Body of pancreas (tissue), 4 donors: ENCODE measurements around the gene NUP210L. TPM values are rescaled to one million over a fixed set of nuclear protein-coding genes. Genes with fewer than 3 reads are reported as not detected.
"Not testable (repeated sequence)": the region's sequence is repeated elsewhere in the genome, so short reads cannot be mapped to it uniquely, and the experiment has no call there.

Source experiments
- ATAC-seq: fragments of 150-250 bp; one replicate; pipeline ENCODE4 v1.9.1; 2016
- DNase-seq, 4 donors: peaks; one replicate each; pipeline ENCODE4 v3.0.0-alpha.2; 2019
- H3K27ac ChIP-seq, 4 donors: fragments of 200-600 bp; sonication (generic); 1 replicate in 3 of 4; 2 replicates in 1 of 4; pipeline versions ENCODE4 v1.5.1 to v1.6.1; 2016 to 2019; ENCODE audit warnings: mild to moderate bottlenecking in 1 of 4, mixed read lengths in 1 of 4, moderate library complexity in 1 of 4
- H3K27me3 ChIP-seq, 2 donors: fragments of 200-600 bp; sonication (generic); one replicate each; pipeline ENCODE4 v1.6.0; 2016; ENCODE audit warnings: mild to moderate bottlenecking in 1 of 2
- H3K36me3 ChIP-seq, 2 donors: fragments of 200-600 bp; sonication (generic); replicated peaks in 1 of 2; 2 replicates each; pipeline ENCODE4 v1.5.1; 2016; ENCODE audit warnings: low read depth in 2 of 2; ENCODE audit not compliant: insufficient read depth in 1 of 2
- H3K4me1 ChIP-seq: fragments of 200-600 bp; sonication (generic); one replicate; pipeline ENCODE4 v1.6.0; 2016
- H3K4me3 ChIP-seq, 2 donors: fragments of 200-600 bp; sonication (generic); 1 replicate in 1 of 2; 2 replicates in 1 of 2; pipeline ENCODE4 v1.5.1; 2016 to 2019
- H3K9me3 ChIP-seq, 3 donors: fragments of 200-600 bp; sonication (generic); 1 replicate in 2 of 3; 2 replicates in 1 of 3; pipeline ENCODE4 v1.5.1; 2016
- CTCF ChIP-seq, 7 experiments: fragments of 450-650 bp in 4 of 7; fragments of 200-600 bp in 3 of 7; sonication (generic) in 3 of 7; IDR thresholded peaks; one replicate each; pipeline ENCODE4 v1.5.1; 2016 to 2019; ENCODE audit warnings: antibody characterized with exemption in 7 of 7
- POLR2A ChIP-seq, 3 donors: fragments of 450-650 bp; IDR thresholded peaks; one replicate each; pipeline ENCODE4 v1.6.1; 2016; ENCODE audit warnings: antibody characterized with exemption in 3 of 3, mild to moderate bottlenecking in 2 of 3
- WGBS, 2 donors: methylation state at CpG; one replicate each; pipeline ENCODE4 v1.1.5; 2017; 5-methylcytosine and 5-hydroxymethylcytosine counted together
- intact Hi-C: fragments of 100-400 bp; cut with DNase I; formaldehyde crosslinking; loops from one replicate; pipeline ENCODE4 v1.15.1; 2023
- total RNA-seq, 2 donors: library from RNA; depleted of rRNA; stranded (reverse); fragments of >200 nt; gene quantifications; one replicate each; pipeline ENCODE4 v1.1.0, GENCODE V29; 2016

NUP210L gene
- total RNA-seq, 2 donors from 2014 or later, result not detected

GRCh38 chr1:154019940-154020339 is 134.9 kb downstream of the NUP210L start:
- Histone ChIP-seq H3K27ac (no peak overlapping the region), H3K36me3 (no peaks in the 10 kb centered on the region), H3K27me3 (no peaks in the 10 kb centered on the region), H3K4me1 (no peaks in the 10 kb centered on the region), H3K4me3 (no peak overlapping the region), H3K9me3 (no peaks in the 10 kb centered on the region)
- TF ChIP-seq CTCF (IDR thresholded peaks at IDR 0.05) (no peak), POLR2A (IDR thresholded peaks at IDR 0.05) (no peak)
- ATAC-seq (no peak), DNase-seq (no peak)
- WGBS, 2 donors, result 54 to 56% methylated on average over 1 of the region's 1 CpG
- intact Hi-C loops, result no loop called here

- TF ChIP-seq CTCF (IDR thresholded peaks at IDR 0.05) (no peak), POLR2A (IDR thresholded peaks at IDR 0.05) (no peak)
- ATAC-seq, result no peak
- Histone ChIP-seq H3K9me3 (no peaks in the 10 kb centered on the region), H3K27me3 (no peaks in the 10 kb centered on the region), H3K36me3 (no peaks in the 10 kb centered on the region), H3K27ac (no peak overlapping the region), H3K4me1 (no peaks in the 10 kb centered on the region), H3K4me3 (no peak overlapping the region)
- whole genome bisulfite sequencing, 2 donors, result 63 to 66% methylated on average over 4 of the region's 4 CpGs
- DNase-seq, result no peak
- intact Hi-C loops, result no loop called here
These were observed 135.6 kb downstream of the NUP210L start for GRCh38 chr1:154019269-154019668.

- H3K4me3 ChIP-seq, result no peak overlapping the region
- no peaks in the 10 kb centered on the region for H3K27me3 ChIP-seq
- H3K4me1 ChIP-seq, result no peaks in the 10 kb centered on the region
- ATAC-seq (no peak), DNase-seq (no peak)
- no peak for TF ChIP-seq CTCF (IDR thresholded peaks at IDR 0.05)
- TF ChIP-seq POLR2A (IDR thresholded peaks at IDR 0.05), result no peak
- intact Hi-C loops, result no loop called here
- no peak overlapping the region for H3K27ac ChIP-seq
- no peaks in the 10 kb centered on the region for H3K9me3 ChIP-seq
- 64 to 71% methylated on average over 3 of the region's 3 CpGs for WGBS, 2 donors
- H3K36me3 ChIP-seq, result no peaks in the 10 kb centered on the region
These were observed 140.5 kb downstream of the NUP210L start for GRCh38 chr1:154014154-154014907.

- H3K27me3 ChIP-seq, H3K36me3 ChIP-seq, H3K4me3 ChIP-seq, H3K4me1 ChIP-seq, H3K9me3 ChIP-seq, ATAC-seq, intact Hi-C loops, H3K27ac ChIP-seq, DNase-seq: not testable (repeated sequence)
- 88 to 100% methylated on average over 5 to 14 of the region's 14 CpGs for WGBS, 2 donors
These were observed 142.3 kb downstream of the NUP210L start for GRCh38 chr1:154012543-154012942.

- intact Hi-C loops, result no loop called here
- WGBS, 2 donors, result 42 to 48% methylated on average over 1 of the region's 1 CpG
These were observed 142.7 kb downstream of the NUP210L start for GRCh38 chr1:154012129-154012528.

More at GRCh38 chr1:154012129-154012528, 142.7 kb downstream of the NUP210L start:
- Histone ChIP-seq H3K36me3 (no peaks in the 10 kb centered on the region), H3K27ac (no peak overlapping the region), H3K4me1 (no peaks in the 10 kb centered on the region), H3K27me3 (no peaks in the 10 kb centered on the region), H3K9me3 (no peaks in the 10 kb centered on the region), H3K4me3 (no peak overlapping the region)
- TF ChIP-seq POLR2A (IDR thresholded peaks at IDR 0.05) (no peak), CTCF (IDR thresholded peaks at IDR 0.05) (no peak)
- ATAC-seq, result no peak
- DNase-seq, result no peak
